GM15510 (cell line): Measurements from ENCODE around the gene AUTS2.

Source experiments
- POLR2A ChIP-seq: IDR thresholded peaks from 3 replicates; pipeline ENCODE4 v1.6.1; 2011; ENCODE audit warnings: borderline replicate concordance; ENCODE audit not compliant: insufficient read length; ENCODE audit errors: extremely low read depth

AUTS2 gene

GRCh38 chr7:69871213-69871885 is 273.1 kb downstream of the AUTS2 start:
- TF ChIP-seq POLR2A, result no peak

- TF ChIP-seq POLR2A, result no peak
Observed at GRCh38 chr7:69871886-69872569, 273.8 kb downstream of the AUTS2 start.

- no peak for TF ChIP-seq POLR2A
Observed at GRCh38 chr7:69873512-69873911, 275.2 kb downstream of the AUTS2 start.

- no peak for TF ChIP-seq POLR2A
Observed at GRCh38 chr7:69878015-69878414, 279.7 kb downstream of the AUTS2 start.

- no peak for TF ChIP-seq POLR2A
Observed at GRCh38 chr7:69878591-69878990, 280.3 kb downstream of the AUTS2 start.

GRCh38 chr7:69879989-69880388 is 281.7 kb downstream of the AUTS2 start:
- no peak for TF ChIP-seq POLR2A

GRCh38 chr7:69880840-69881239 is 282.6 kb downstream of the AUTS2 start:
- no peak for TF ChIP-seq POLR2A

GRCh38 chr7:69882269-69882668 is 284.0 kb downstream of the AUTS2 start:
- no peak for TF ChIP-seq POLR2A

- TF ChIP-seq POLR2A, result no peak
Observed at GRCh38 chr7:69883399-69883891, 285.2 kb downstream of the AUTS2 start.

GRCh38 chr7:69885431-69885830 is 287.2 kb downstream of the AUTS2 start:
- TF ChIP-seq POLR2A, result no peak

- TF ChIP-seq POLR2A, result no peak
Observed at GRCh38 chr7:69889338-69889975, 291.2 kb downstream of the AUTS2 start.

- TF ChIP-seq POLR2A, result no peak
Observed at GRCh38 chr7:69889976-69890351, 291.7 kb downstream of the AUTS2 start.

GRCh38 chr7:69892790-69893189 is 294.5 kb downstream of the AUTS2 start:
- TF ChIP-seq POLR2A, result no peak

- no peak for TF ChIP-seq POLR2A
Observed at GRCh38 chr7:69893906-69894305, 295.6 kb downstream of the AUTS2 start.

- TF ChIP-seq POLR2A, result no peak
Observed at GRCh38 chr7:69895446-69895845, 297.2 kb downstream of the AUTS2 start.

GRCh38 chr7:69896121-69896520 is 297.8 kb downstream of the AUTS2 start:
- no peak for TF ChIP-seq POLR2A
